Pancreas (tissue), 10 donors: Measurements from ENCODE around the gene BAG1. TPM values are rescaled to one million over a fixed set of nuclear protein-coding genes. Genes with fewer than 3 reads are reported as not detected.

ENCODE experiments used
- ATAC-seq, 4 donors: fragments of 200-7000 bp; cut with Tn5 transposase; one replicate each; pipeline versions ENCODE4 v1.8.0 to v1.9.1; 2020; ENCODE audit warnings: mild to moderate bottlenecking in 4 of 4, moderate library complexity in 4 of 4
- DNase-seq, 6 donors: peaks; one replicate each; pipeline ENCODE4 v3.0.0-alpha.2; 2020
- FAIRE-seq: peaks from 2 replicates; lab custom pipeline; 2012; peaks lifted over from hg19 to GRCh38; lab: Jason Lieb, UNC
- H3K27ac ChIP-seq, 4 donors: fragments of 200-600 bp; sonication (generic); 1 replicate in 3 of 4; 2 replicates in 1 of 4; pipeline versions ENCODE4 v1.5.0 to v1.8.0; 2020
- H3K27me3 ChIP-seq, 4 donors: fragments of 200-600 bp; one replicate each; pipeline ENCODE4 v1.8.0; 2021
- H3K36me3 ChIP-seq, 3 donors: fragments of 200-600 bp; sonication (generic) in 1 of 3; one replicate each; pipeline versions ENCODE4 v1.5.0 to v1.8.0; 2020 to 2021
- H3K4me1 ChIP-seq, 3 donors: fragments of 200-600 bp; one replicate each; pipeline ENCODE4 v1.8.0; 2021
- H3K4me3 ChIP-seq, 4 donors: fragments of 200-600 bp; sonication (generic) in 2 of 4; one replicate each; pipeline versions ENCODE4 v1.5.0 to v1.8.0; 2020 to 2021
- H3K9me3 ChIP-seq, 4 donors: fragments of 200-600 bp; one replicate each; pipeline ENCODE4 v1.8.0; 2021
- CTCF ChIP-seq, 4 donors: fragments of 200-600 bp; sonication (generic) in 3 of 4; IDR thresholded peaks; one replicate each; pipeline versions ENCODE4 v1.5.0 to v1.8.0; 2021; ENCODE audit warnings: antibody characterized with exemption in 4 of 4
- WGBS, 2 donors: extraction: QIAGEN DNeasy Blood & Tissue Kit; methylation state at CpG; one replicate each; pipeline ENCODE4 v1.1.7; 2013; 5-methylcytosine and 5-hydroxymethylcytosine counted together
- intact Hi-C, 3 donors: fragments of 100-400 bp; cut with DNase I; formaldehyde crosslinking; loops; one replicate each; pipeline versions ENCODE4 v1.11.1 to v1.14.2; 2022
- polyA plus RNA-seq, 2 donors: library from polyadenylated mRNA; stranded (reverse); fragments of 200-250 nt; gene quantifications; one replicate each; pipeline ENCODE4 v1.2.3, GENCODE V29; 2013
- total RNA-seq, 6 donors: library from RNA; stranded (reverse); fragmentation: NEBNext Ultra II Directional in 4 of 6; extraction: Animal tissue kit (Norgen Biotek cat#: 25700) in 4 of 6; gene quantifications; one replicate each; pipeline versions ENCODE4 v1.2.1 to v1.2.4, GENCODE V29; 2021 to 2023
- donor health status: healthy with polysubstance abuse.
- donor health status: DM: no; HTN: no; CAD: no; lungs with moderate emphysema.
- donor health status: DM: no; HTN: no; CAD: no.
- donor health status: control.
- donor health status: control.
- donor health status: Bipolar disorder and iron deficiency.
- donor health status: DM: yes; HTN: yes; CAD: no.
- donor health status: DM: no; HTN: no; CAD: no.
- donor health status: DM: no; HTN: no; CAD: no.
- donor health status: DM: yes; HTN: yes; CAD: no.

Gene BAG1
- total and polyA plus RNA-seq, 8 donors: 38.2 to 99.6 (median 53.3) TPM

- Histone ChIP-seq H3K27me3 (no peaks in the 10 kb centered on the region), H3K4me3 (peak within 1 kb of the TSS; percentile 79 to 96 (median 82)), H3K27ac (peak within 1 kb of the TSS; percentile 96 to 97 (median 97)), H3K36me3 (peaks cover 0 to 11% (median 0%) of the 10 kb centered on the region in 3 donors), H3K9me3 (no peaks in the 10 kb centered on the region), H3K4me1 (peaks cover 7 to 31% (median 20%) of the 10 kb centered on the region in 3 donors)
- intact Hi-C loops: no loop called here
- 0% methylated on average over 63 of the region's 63 CpGs for WGBS, 2 donors
- ATAC-seq (peak; percentile 89 to 95 (median 93)), DNase-seq (peak; percentile 96 to 98 (median 98)), FAIRE-seq (peak; percentile 92)
- TF ChIP-seq CTCF (IDR thresholded peaks at IDR 0.05): no peak
These were observed 25.9 kb upstream of the BAG1 start, which contains the start of gene NFX1 for GRCh38 chr9:33290247-33291030. Gene NFX1, plus strand, starts transcription at chr9:33290516. Its CDS starts 57 bp downstream, at chr9:33290573.

- no peak for DNase-seq
- TF ChIP-seq CTCF (IDR thresholded peaks at IDR 0.05): no peak
- Histone ChIP-seq H3K9me3 (no peaks in the 10 kb centered on the region), H3K4me1 (peaks cover 7 to 29% (median 20%) of the 10 kb centered on the region in 3 donors), H3K36me3 (peaks cover 0 to 6% (median 0%) of the 10 kb centered on the region in 3 donors), H3K4me3 (peak overlapping the region; percentile 35 to 84 (median 80)), H3K27ac (peak overlapping the region; percentile 96 to 97 (median 97)), H3K27me3 (no peaks in the 10 kb centered on the region)
- ATAC-seq: peak; percentile 33 to 53 (median 50)
- WGBS, 2 donors: 0 to 1% methylated on average over 14 of the region's 14 CpGs
- intact Hi-C loops: no loop called here
- FAIRE-seq: no peak
These were observed 25.4 kb upstream of the BAG1 start for GRCh38 chr9:33289936-33290246.

- TF ChIP-seq CTCF (IDR thresholded peaks at IDR 0.05): no peak
- intact Hi-C loops: no loop called here
- 13 to 24% methylated on average over 11 to 12 of the region's 12 CpGs for WGBS, 2 donors
These were observed 25.0 kb upstream of the BAG1 start for GRCh38 chr9:33289496-33289895.

GRCh38 chr9:33288828-33289483 lies 24.4 kb upstream of the BAG1 start:
- Histone ChIP-seq H3K36me3 (no peaks in the 10 kb centered on the region), H3K4me1 (peaks cover 7 to 27% (median 20%) of the 10 kb centered on the region in 3 donors), H3K27me3 (no peaks in the 10 kb centered on the region), H3K9me3 (no peaks in the 10 kb centered on the region), H3K4me3 (peak overlapping the region in 2 of 4 donors; percentile 81 to 84), H3K27ac (peak overlapping the region in 3 of 4 donors; percentile 97)
- FAIRE-seq (no peak), ATAC-seq (no peak), DNase-seq (peak in 4 of 6 donors; percentile 11 to 77 (median 32))
- intact Hi-C loops: no loop called here
- TF ChIP-seq CTCF (IDR thresholded peaks at IDR 0.05): no peak
- 71 to 72% methylated on average over 12 to 14 of the region's 14 CpGs for WGBS, 2 donors

More at GRCh38 chr9:33289496-33289895, 25.0 kb upstream of the BAG1 start:
- FAIRE-seq (no peak), DNase-seq (peak in 5 of 6 donors; percentile 9 to 59 (median 28)), ATAC-seq (peak in 3 of 4 donors; percentile 2 to 6 (median 3))
- Histone ChIP-seq H3K36me3 (peaks cover 0 to 2% (median 0%) of the 10 kb centered on the region in 3 donors), H3K27me3 (no peaks in the 10 kb centered on the region), H3K27ac (peak overlapping the region; percentile 96 to 97 (median 97)), H3K4me3 (peak overlapping the region in 3 of 4 donors; percentile 79 to 84 (median 81)), H3K9me3 (no peaks in the 10 kb centered on the region), H3K4me1 (peaks cover 7 to 27% (median 20%) of the 10 kb centered on the region in 3 donors)
